Measurements from ENCODE around the gene EIF4E2. TPM values are rescaled to one million over a fixed set of nuclear protein-coding genes. Genes with fewer than 3 reads are reported as not detected.

Gene EIF4E2
- total RNA-seq, 3 donors from 2014 or later (not counting 1 experiment from before 2014, with no cell fraction given) = 62.2 to 67.6 (median 63.5) TPM

GRCh38 chr2:232516551-232516950 is 33.9 kb upstream of the EIF4E2 start:
- H3K27ac ChIP-seq (ENCODE audit: low read length) = no peak overlapping the region
- no peaks in the 10 kb centered on the region for H3K36me3 ChIP-seq (ENCODE audit: control insufficient read depth, insufficient read depth, low read length)
- Mint-ChIP-seq H3K36me3 (no peaks in the 10 kb centered on the region), H3K9me3 (no peaks in the 10 kb centered on the region), H3K4me3 (no peak overlapping the region), H3K27me3 (ENCODE audit: low read depth in 2 of 2) (peaks cover 12 to 20% of the 10 kb centered on the region in 2 donors), H3K27ac (no peak overlapping the region), H3K4me1 (peaks cover 0 to 3% of the 10 kb centered on the region in 2 donors)
- H3K27me3 ChIP-seq (ENCODE audit: control insufficient read depth, insufficient read depth, low read length) = no peaks in the 10 kb centered on the region
- WGBS (ENCODE audit: insufficient coverage) = 85% methylated on average over 2 of the region's 3 CpGs
- TF ChIP-seq CTCF (IDR thresholded peaks at IDR 0.05) = no peak
- ATAC-seq = no peak
- no peak for DNase-seq
- no peak overlapping the region for H3K4me3 ChIP-seq (ENCODE audit: low read length)
- H3K4me1 ChIP-seq (ENCODE audit: control insufficient read depth, insufficient read depth, low read length) = peaks cover 2% of the 10 kb centered on the region
- intact Hi-C loops (cut with micrococcal nuclease) = no loop called here
- H3K9me3 ChIP-seq (ENCODE audit: control insufficient read depth, insufficient read depth, low read length) = no peaks in the 10 kb centered on the region

GRCh38 chr2:232518844-232519243 is 31.6 kb upstream of the EIF4E2 start:
- 75% methylated on average over 6 of the region's 6 CpGs for WGBS (ENCODE audit: insufficient coverage)
- no peaks in the 10 kb centered on the region for H3K9me3 ChIP-seq (ENCODE audit: control insufficient read depth, insufficient read depth, low read length)
- DNase-seq (no peak), ATAC-seq (no peak)
- Mint-ChIP-seq H3K4me3 (no peak overlapping the region), H3K9me3 (no peaks in the 10 kb centered on the region), H3K27me3 (ENCODE audit: low read depth in 2 of 2) (peaks cover 10 to 27% of the 10 kb centered on the region in 2 donors), H3K4me1 (peaks cover 0 to 4% of the 10 kb centered on the region in 2 donors), H3K36me3 (no peaks in the 10 kb centered on the region), H3K27ac (no peak overlapping the region)
- TF ChIP-seq CTCF (IDR thresholded peaks at IDR 0.05) = no peak
- H3K27me3 ChIP-seq (ENCODE audit: control insufficient read depth, insufficient read depth, low read length) = peaks cover 14% of the 10 kb centered on the region
- no peak overlapping the region for H3K27ac ChIP-seq (ENCODE audit: low read length)
- intact Hi-C loops (cut with micrococcal nuclease) = no loop called here
- H3K36me3 ChIP-seq (ENCODE audit: control insufficient read depth, insufficient read depth, low read length) = no peaks in the 10 kb centered on the region
- peaks cover 22% of the 10 kb centered on the region for H3K4me1 ChIP-seq (ENCODE audit: control insufficient read depth, insufficient read depth, low read length)
- H3K4me3 ChIP-seq (ENCODE audit: low read length) = no peak overlapping the region

GRCh38 chr2:232519581-232520438 is 30.7 kb upstream of the EIF4E2 start, which contains the start of gene PRSS56:
TSS of gene PRSS56 (plus strand) at chr2:232520388. CDS start at chr2:232520599, 211 bp downstream.
- TF ChIP-seq CTCF (IDR thresholded peaks at IDR 0.05) = no peak
- intact Hi-C loops (cut with micrococcal nuclease) = no loop called here
- no peaks in the 10 kb centered on the region for H3K9me3 Mint-ChIP-seq
- Histone ChIP-seq H3K9me3 (ENCODE audit: control insufficient read depth, insufficient read depth, low read length) (no peaks in the 10 kb centered on the region), H3K27ac (ENCODE audit: low read length) (no peak within 1 kb of the TSS), H3K4me1 (ENCODE audit: control insufficient read depth, insufficient read depth, low read length) (peaks cover 26% of the 10 kb centered on the region), H3K4me3 (ENCODE audit: low read length) (no peak within 1 kb of the TSS), H3K36me3 (ENCODE audit: control insufficient read depth, insufficient read depth, low read length) (no peaks in the 10 kb centered on the region), H3K27me3 (ENCODE audit: control insufficient read depth, insufficient read depth, low read length) (peaks cover 18% of the 10 kb centered on the region)
- peaks cover 0 to 4% of the 10 kb centered on the region in 2 donors for H3K4me1 Mint-ChIP-seq
- 81% methylated on average over 17 of the region's 19 CpGs for WGBS (ENCODE audit: insufficient coverage)
- H3K4me3 Mint-ChIP-seq = no peak within 1 kb of the TSS
- no peak for ATAC-seq
- H3K27ac Mint-ChIP-seq = no peak within 1 kb of the TSS
- peaks cover 12 to 29% of the 10 kb centered on the region in 2 donors for H3K27me3 Mint-ChIP-seq (ENCODE audit: low read depth in 2 of 2)
- no peak for DNase-seq
- no peaks in the 10 kb centered on the region for H3K36me3 Mint-ChIP-seq
